ENCODE data around the gene CENPB.
A peak's percentile ranks its signal among the peaks of the same experiment; 100 is the strongest.

CENPB gene

GRCh38 chr20:3748073-3748472 lies 38.5 kb downstream of the CENPB start:
- DNase-seq: no peak

- DNase-seq: no peak
Observed at GRCh38 chr20:3747471-3747870, 39.1 kb downstream of the CENPB start.

- no peak for DNase-seq
Observed at GRCh38 chr20:3745686-3746173, 40.8 kb downstream of the CENPB start.

- peak; percentile 76 for DNase-seq
Observed at GRCh38 chr20:3744806-3745685, 41.5 kb downstream of the CENPB start.

- no peak for DNase-seq
Observed at GRCh38 chr20:3744037-3744436, 42.5 kb downstream of the CENPB start.

- no peak for DNase-seq
Observed at GRCh38 chr20:3743251-3743650, 43.3 kb downstream of the CENPB start.

- no peak for DNase-seq
Observed at GRCh38 chr20:3741836-3742458, 44.6 kb downstream of the CENPB start.

GRCh38 chr20:3740615-3741301 lies 45.8 kb downstream of the CENPB start:
- no peak for DNase-seq

GRCh38 chr20:3739926-3740451 lies 46.6 kb downstream of the CENPB start:
- DNase-seq: no peak

GRCh38 chr20:3739054-3739925 lies 47.2 kb downstream of the CENPB start:
- DNase-seq: no peak

GRCh38 chr20:3738111-3739053 lies 48.2 kb downstream of the CENPB start:
- no peak for DNase-seq

GRCh38 chr20:3735768-3736167 lies 50.8 kb downstream of the CENPB start:
- no peak for DNase-seq

- no peak for DNase-seq
Observed at GRCh38 chr20:3734111-3734843, 52.3 kb downstream of the CENPB start.
